Right renal cortex interstitium (tissue), 3 donors: ENCODE measurements around the gene VSNL1. TPM values are rescaled to one million over a fixed set of nuclear protein-coding genes. Genes with fewer than 3 reads are reported as not detected.

ENCODE experiments used
- DNase-seq, 3 donors: peaks; one replicate each; pipeline ENCODE4 v3.0.0-alpha.2; 2013; ENCODE audit warnings: low read depth in 3 of 3, low spot score in 2 of 3
- polyA plus RNA-seq, 3 donors: library from polyadenylated mRNA; unstranded; fragments of 120-200 nt; gene quantifications; one replicate each; pipeline ENCODE4 v1.2.1, GENCODE V29; 2013; ENCODE audit not compliant: insufficient read length in 3 of 3

VSNL1 gene
- polyA plus RNA-seq, 3 donors: 2.5 to 6.1 (median 4.6) TPM

DNA sequence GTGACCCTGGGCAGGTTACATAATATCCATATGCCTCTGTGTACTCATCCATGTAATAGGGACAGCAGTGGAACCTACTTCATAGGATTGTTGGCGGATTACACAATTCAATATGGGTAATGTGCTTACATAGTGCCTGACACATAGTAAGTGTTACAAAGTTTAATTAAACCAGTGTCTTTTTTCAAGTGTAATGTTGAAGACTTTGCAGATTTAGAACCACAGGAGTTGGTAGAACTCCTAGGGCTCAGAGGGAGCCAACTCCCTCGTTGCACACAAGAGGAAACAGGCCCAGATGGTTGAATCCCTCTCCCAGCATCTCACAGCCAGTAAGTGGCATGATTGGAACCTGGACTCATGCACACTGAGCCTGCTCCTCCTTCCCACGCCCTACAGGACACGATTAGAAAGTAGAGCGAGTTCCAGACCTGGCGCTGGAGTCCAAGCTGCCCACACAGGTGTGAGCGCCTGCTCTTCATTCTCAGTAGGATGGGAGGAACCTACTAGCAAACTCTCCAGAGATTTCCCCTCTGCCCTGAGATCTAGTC lies 97.8 kb downstream of the VSNL1 start:
- DNase-seq: no peak

DNA sequence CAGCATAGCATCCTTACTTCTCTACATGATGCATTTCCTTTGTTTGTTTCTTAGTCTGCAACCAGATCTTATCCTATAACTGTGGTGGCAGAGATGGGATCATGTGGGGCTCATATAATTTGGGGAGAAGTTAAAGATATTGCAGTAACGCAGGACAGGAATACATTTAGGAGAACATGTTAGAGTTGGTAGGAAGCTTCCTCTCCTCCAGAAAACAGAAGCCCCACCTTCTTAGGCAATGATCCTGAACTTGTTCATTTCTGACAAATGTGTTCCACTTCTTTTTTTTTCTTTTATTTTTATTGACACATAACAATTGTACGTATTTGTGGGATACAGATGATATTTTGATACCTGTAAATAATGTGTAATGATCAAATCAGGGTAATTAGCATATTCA lies 99.9 kb downstream of the VSNL1 start:
- no peak for DNase-seq

DNA sequence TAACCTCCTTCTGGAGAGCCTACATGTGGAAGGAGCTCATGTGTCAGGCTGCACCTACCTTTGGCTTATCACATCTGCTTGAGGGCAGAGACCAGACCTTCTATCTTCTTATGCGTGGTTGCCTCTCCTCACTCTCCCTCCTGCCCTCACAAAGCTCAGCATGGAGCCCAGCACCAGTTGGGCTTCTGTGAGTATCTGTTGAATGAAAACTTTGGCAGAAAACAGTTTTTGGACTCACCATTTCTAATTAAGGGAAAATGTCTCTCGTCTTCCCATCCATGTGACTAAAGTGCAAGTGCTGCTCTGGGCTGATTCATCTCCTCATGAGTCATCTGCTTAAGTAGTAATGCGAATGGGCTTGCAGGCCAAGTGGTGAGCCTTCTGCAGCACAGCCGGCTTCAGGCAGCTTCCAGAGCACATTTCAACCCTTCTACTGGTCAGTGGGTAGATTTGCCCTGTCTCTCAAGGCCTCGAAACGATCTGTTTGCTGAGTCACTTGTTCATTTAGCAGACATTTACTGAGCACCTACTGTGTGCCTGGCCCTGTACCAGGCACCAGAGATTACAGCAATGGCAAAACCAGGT lies 102.6 kb downstream of the VSNL1 start:
- DNase-seq: no peak

DNA sequence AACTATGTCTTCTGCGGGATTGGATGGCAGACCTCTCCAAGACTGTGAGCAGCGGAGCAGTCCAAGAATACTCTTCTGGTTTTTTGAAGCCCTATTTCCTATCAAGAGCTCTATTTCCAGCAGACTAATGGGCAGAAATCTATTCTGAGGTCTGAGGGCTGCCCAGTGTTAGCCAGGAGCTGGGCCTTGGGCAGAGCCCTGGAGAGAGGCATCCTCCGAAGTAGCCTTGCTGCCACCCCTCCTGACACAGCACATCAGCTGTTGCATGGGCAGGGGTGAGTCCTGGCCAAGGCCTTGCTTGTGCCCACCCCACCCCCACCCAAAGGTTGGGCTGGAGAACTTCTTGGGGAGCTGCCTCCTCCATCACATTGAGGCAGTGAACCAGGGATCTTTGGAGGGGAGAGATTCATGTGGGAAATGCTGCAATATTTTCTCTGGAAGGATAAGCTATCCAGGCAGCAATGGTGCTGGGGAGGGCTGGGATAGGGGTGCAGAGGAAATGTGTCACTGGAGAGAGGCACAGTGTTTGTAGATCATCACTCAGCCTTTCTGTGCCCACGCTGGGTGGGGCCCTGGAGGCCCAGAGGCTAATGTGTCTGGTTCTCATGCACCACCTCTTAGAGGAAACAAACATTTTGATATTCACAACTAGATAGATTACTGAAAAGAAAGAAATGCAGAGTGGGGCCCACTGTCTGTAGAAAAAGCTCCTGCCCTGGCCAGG lies 104.7 kb downstream of the VSNL1 start:
- no peak for DNase-seq

DNA sequence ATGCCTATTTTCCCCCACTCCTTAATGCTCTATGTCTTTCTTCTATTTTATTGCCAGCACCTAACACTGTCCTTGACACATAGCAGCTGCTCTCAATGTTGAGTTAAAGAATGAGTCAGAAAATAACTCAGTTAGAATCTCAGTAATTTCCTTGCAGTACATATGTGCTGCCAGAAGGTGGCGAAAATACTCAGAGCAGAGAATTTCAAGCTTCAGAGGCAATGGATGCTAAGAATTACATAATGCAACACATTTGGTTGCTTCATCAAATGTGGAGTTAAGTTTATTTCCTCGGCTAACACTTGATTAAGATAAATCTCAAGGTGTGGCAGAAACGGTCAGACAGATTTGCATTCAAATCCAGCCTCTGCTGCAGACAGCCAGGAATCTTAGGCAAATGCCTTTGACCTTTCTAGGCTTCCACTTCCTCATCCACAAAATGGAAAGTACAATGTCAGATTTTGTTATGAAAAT lies 105.6 kb downstream of the VSNL1 start:
- peak; percentile 76 to 81 (median 78) for DNase-seq

DNA sequence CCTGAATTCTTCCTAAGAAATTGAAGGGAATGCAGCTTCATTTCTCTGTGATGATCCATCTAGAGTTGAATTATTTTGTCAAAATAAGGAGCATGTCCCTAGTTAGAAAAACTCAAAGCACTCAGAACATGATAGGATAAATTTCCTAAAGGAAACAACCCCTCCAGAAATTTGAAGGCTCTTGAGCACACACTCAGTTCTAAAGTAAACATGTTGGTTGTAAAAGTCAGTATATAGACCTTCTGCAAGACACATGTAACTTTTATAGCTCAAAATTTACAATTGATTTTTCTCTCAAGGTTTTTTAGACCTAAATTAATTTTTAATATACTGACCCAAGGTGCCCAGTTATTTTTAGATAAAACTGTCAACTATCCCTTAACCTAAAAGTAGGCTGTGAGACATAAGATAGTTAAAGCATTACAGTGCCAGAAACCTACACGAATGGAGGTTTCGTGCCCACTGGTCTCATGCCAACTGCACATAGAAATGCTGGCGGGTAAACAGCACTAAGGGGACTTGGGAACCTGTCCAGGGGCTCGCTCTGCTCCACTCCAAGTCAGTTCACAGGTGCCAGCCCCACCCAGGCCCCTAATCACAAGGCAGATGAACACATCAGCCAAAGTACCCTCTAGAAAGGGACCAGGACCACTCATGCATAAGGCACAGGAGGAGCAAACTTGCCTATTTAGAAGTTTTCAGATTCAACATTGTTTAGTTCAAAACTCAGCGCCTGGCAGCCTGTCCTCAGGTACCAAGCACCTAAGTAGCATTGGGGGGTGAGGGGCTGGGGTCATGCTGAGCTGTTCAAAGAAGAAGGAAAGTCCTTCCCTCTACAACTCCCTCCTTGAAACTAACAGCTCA lies 106.6 kb downstream of the VSNL1 start:
- no peak for DNase-seq

DNA sequence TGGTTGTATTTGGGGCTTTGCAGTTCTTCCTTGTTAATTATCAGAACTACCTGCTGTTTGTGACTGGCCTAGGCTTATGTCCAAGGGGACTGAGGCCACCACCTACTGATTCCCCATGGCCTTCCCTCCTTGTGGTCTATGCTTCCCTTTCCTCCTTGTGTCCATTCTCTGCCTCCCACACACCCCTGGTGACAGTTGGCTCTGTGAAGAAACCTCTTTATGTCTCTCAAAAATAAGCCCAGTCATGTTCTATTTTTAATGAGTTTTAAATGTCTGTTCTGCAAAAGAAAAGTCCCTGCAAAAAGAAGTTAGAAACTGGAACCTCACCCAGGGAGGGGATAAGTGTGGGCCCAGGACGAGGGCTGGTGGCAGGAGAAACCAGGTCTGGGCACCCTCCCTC lies 108.1 kb downstream of the VSNL1 start:
- no peak for DNase-seq

DNA sequence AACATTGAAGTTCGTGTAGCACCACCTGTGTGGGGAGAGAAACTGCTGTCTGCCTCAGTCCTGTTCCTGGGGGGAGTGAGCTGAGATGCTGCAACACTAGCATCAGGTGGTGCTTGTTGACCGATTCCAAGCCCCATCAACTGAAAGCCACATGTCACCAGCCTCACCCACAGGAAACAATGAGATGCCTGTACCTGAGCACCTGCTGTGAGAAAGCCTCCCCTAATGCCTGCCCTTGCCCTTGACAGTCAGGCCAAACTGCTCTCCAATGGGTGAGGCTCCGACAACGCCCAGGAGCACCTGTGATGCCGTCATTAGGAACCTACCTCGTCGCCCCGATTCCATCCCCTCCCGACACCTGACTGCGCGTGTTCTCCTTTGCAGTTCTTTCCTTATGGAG lies 108.5 kb downstream of the VSNL1 start:
- DNase-seq: no peak

DNA sequence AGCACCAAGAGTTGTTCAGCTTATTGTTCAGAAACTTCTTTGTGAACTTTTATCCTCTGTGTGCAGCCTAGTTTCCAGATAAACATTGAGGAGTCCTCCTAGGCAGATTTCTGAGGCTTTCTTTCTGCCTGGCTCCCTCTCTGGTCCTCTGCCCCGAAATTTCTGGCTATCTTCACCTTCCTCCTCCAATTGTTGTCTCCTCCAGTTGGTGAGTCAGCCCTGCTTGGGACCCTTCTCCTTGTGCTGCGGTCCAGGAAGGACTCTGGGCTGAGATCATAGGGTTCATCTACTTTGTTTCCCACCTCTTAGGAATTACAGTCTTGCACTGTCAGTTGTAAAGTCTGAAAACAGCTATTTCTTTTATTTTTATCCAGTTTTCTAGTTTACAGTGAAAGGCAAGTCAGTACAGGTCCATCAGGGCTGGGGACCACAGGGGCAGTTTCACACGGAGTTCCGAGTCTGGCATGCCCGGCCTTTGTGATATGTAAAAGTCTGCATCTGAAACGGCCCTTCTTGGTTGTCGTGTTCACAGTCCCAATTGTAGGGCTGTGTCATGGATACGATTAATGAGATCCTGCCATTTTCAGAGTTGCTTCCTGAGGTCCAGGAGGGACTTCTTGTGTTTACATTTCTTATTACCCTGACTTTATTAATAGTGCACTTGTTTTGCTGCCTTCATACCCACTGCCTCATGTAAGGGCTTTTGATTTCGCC lies 112.3 kb downstream of the VSNL1 start:
- DNase-seq: no peak

DNA sequence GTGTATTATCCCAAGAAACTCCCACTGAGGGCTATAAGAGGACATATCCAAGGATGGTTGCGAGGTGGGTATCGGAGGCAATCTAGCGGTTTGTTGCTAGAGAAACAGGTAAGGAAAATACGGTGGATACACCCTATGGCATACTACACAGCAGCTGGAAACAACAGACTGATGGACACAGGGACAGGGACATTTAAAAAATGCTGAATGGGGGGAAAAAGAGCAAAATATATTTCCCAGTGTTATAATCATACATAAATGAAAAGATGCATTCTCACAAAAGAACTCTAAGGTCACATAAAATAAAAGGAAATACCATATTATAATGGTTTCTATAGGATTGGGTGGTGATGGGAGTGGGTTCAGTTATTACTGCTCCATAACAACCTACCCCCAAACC lies 117.3 kb downstream of the VSNL1 start:
- no peak for DNase-seq

DNA sequence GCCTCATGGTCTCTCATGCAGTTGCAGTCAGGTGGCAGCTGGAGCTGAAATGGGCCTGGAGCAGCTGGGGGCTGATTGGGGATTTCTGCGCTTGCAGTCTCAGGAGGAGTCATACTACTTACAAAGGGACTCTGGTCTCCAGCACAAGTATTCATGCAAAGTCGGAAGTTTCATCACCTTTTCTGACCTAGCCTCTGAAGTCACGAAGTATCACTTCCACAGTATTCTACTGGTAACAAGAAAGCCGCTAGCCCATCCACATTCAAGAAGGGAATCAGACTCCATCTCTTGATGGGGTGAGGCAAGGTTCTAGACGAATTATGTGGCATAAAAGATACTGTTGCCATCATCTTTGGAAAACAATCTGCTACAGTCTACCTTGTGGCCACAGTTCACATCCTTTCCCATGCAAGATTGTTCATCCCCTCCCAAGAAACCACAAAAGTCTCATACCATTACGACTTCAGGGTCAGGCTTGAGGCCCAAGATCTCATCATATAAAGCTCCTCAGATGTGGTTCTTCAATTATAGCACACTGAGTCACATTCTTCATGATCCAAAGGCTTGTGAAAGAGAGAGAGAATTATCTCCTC lies 117.9 kb downstream of the VSNL1 start:
- no peak for DNase-seq

DNA sequence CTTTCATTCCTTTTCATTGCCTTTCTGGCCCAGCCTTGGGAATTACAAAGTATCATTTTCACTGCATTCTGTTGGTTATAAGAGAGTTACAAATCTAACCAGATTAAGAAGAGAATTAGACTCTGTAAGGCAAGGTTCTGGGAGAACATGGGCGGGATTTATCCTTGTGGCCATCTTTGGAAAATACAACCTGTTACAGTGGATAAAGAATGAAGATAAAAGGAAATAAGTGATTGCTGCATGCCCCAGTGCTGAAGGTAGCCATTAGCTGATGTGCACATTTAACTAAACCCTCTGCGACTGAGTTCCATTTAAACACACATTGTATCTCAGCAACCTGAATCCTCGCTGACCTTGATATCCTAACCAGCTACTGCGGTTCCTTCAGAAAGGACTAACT lies 119.7 kb downstream of the VSNL1 start:
- no peak for DNase-seq

DNA sequence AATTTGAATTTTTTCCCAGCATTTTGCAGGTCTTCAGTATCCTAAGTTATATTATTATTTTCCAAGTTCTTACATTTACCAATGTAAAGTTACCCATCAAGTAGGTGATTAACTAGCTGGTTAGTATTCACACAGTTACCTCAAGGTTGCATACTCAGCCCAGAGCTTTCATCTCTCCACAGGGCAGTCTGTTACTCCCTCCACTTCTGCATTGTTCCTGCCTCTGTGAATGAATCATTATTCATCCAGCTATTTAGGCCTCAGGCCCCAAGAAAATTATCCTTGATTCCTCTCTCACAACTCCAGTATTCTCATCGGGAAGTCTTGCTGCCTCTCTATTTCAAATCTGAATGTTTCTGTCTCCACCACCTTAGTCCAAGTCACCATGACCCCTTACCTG lies 121.0 kb downstream of the VSNL1 start:
- no peak for DNase-seq

DNA sequence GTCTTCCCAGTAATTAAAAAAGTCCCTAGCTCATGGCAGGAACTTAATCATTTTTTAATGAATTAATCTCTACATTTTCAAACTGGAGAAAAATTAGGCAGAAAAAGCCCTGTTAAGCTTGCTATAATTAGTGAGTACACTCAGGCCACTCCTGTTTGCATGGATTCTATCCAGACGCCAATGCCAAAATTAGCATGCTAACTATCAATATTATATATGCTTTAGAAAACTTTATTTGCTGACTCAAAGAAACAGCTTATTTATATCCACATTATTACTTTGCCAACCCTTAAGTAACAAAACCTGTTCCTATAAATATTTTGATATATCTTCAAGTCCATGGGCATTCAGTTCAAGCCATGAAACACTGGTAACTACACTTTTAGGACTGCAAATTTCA lies 122.2 kb downstream of the VSNL1 start:
- no peak for DNase-seq

DNA sequence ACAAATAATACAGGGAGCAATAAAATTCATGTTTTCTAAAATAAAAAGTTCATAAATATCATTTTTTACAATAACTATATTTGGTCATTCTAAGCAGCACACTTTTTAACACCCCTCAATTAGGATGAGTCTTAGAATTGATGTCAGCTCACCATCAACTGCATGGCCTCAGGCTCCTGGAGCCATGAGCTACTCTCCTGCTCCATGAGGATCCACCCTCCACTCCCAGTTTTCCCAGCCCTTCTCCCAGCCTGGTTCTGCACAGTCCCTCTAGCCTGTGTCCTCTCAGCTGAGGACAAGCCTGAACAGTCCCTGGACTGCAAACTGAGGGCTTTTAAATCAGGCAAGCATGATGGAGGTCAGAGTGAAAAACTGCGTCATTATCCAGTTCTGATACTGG lies 124.0 kb downstream of the VSNL1 start:
- no peak for DNase-seq

DNA sequence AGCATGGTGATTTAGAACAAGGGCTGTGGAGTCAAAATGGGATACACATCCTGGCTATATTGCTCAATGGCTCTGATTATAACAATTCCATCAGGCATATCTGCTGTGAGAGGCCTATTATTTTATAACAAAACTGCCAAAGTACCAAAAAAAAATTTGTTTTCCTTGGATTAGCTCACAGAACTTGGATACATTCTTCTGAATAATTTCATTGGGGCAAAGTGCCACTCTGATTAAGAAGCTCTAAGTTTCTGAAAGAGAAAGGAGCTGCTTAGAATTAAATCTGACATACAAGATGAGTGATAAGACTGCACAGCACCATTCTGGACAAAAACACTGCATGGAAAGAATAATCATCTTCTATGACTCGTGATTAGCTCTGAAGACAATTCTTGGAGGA lies 127.4 kb downstream of the VSNL1 start:
- DNase-seq: no peak

DNA sequence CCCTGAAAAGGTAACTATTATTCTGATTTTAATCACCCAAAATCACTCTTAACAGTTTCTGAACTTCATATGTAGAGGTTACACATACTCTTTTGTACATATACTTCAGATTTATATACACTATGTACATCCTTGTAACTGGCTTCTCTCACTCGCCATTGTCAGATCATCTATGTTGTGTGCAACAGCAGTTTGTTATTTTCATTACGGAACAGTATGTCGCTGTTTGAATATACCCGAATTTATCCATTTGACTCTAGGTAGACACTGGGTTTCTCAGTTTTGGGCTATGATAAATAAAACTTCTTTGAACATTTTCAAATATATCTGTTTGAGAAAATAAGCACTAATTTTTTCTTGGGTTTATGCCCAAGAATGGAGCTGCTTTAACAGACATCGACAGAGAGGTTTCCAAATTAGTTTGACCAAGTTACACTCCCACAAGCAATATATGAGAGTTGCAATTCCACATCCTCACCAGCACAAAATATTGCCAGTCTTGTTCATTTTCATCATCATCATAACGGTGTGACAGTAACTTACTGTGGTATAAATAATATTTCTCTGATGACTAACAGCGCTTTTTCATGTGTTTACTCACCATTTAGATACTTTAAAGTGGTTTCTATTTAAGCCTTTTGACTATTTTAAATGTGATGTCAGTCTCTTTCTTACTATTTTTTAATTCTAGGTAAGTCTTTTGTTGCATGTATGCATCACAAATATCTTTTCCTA lies 132.3 kb downstream of the VSNL1 start:
- no peak for DNase-seq

DNA sequence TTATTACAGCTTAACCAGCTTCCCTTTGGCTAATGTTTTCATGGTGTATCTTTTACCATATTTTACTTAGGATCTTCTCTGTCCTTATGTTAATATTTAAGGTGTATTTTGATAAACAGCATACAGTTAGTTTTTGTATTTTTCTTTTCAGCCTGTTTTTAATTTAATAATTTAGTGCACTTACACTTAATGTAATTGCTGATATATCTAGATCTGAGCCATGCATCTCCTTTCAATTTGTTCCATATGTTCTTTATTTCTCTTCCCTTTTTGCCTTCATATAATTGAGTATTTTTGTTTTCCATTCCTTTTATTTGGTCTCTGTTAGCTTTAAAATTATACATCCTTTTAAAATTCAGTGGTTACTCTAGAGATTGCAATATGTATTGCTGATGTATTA lies 134.3 kb downstream of the VSNL1 start:
- DNase-seq: no peak

DNA sequence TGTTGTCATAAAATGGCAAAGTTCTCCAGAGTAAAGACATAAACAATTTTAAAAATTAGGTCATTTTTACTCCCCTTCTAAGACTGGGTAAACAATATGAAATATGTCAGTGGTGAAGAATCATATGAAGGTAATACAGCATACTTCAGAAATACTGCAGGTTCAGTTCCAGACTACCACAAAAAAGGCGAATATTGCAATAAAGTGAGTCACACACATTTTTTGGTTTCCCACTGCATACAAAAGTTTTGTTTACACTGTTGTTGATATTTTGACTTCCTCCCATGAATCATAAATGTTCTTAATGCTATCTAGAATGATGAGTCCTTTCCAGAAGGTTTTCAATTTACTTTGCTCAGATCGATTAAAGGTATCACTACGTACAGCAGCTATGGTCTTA lies 139.6 kb downstream of the VSNL1 start:
- no peak for DNase-seq
